Transverse colon (tissue), 4 donors: ENCODE data around the gene TAF5.

Experiments used
- CTCF ChIP-seq, 5 experiments: fragments of 200-600 bp in 3 of 5; fragments of 450-650 bp in 2 of 5; sonication (generic) in 3 of 5; IDR thresholded peaks; 1 replicate in 2 of 5; 2 replicates in 3 of 5; pipeline ENCODE4 v1.5.1; 2016 to 2017; ENCODE audit warnings: antibody characterized with exemption in 5 of 5, inconsistent platforms in 3 of 5, mild to moderate bottlenecking in 2 of 5, moderate library complexity in 1 of 5
- EP300 ChIP-seq: sonication (generic); formaldehyde crosslinking; IDR thresholded peaks from one replicate; pipeline ENCODE4 v1.6.1; 2017; ENCODE audit warnings: antibody characterized with exemption, low read depth
- POLR2A ChIP-seq: fragments of 450-650 bp; IDR thresholded peaks from one replicate; pipeline ENCODE4 v1.6.1; 2016; ENCODE audit warnings: antibody characterized with exemption, mild to moderate bottlenecking, moderate library complexity
- POLR2AphosphoS5 ChIP-seq, 3 donors: sonication (generic); formaldehyde crosslinking; IDR thresholded peaks; one replicate each; pipeline ENCODE4 v1.6.1; 2016; ENCODE audit warnings: antibody characterized with exemption in 3 of 3

DNA sequence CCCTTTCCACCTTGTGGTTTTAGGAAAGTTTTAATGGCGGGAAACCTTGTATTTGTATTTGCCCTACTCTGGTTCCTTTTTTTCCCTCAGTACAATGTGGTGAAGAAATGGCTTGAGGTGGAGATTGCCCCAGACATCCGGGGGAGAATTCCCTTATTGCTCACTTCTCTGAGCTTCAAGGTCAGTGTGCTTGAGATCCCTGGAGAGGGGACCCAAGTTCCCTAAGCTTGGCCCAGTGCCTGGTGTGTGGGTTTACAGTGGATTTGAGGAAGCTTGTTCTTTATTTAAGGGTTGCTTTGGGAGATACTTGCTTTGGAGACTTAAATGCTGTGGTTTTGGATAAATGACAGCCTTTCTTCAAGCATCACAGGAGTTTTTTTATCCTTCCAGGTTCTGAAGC lies 66.1 kb downstream of the TAF5 start:
- TF ChIP-seq CTCF (IDR thresholded peaks at IDR 0.05) (no peak), EP300 (no peak), POLR2AphosphoS5 (IDR thresholded peaks at IDR 0.05) (no peak), POLR2A (no peak)
